Sigmoid colon (tissue), 7 donors: ENCODE results near the gene EEF1AKMT2. TPM values are rescaled to one million over a fixed set of nuclear protein-coding genes. Genes with fewer than 3 reads are reported as not detected.

Experiments
- DNase-seq: peaks from one replicate; pipeline ENCODE4 v3.0.0-alpha.2; 2019
- H3K27ac ChIP-seq, 4 donors: fragments of 200-600 bp; sonication (generic); one replicate each; pipeline ENCODE4 v1.5.1; 2016 to 2019; ENCODE audit warnings: mild to moderate bottlenecking in 1 of 4
- H3K27me3 ChIP-seq, 3 donors: fragments of 200-600 bp; sonication (generic); one replicate each; pipeline ENCODE4 v1.5.1; 2019; ENCODE audit warnings: mild to moderate bottlenecking in 1 of 3
- H3K36me3 ChIP-seq, 4 donors: fragments of 200-600 bp; sonication (generic); one replicate each; pipeline ENCODE4 v1.5.1; 2016 to 2019
- H3K4me1 ChIP-seq, 4 donors: fragments of 200-600 bp; sonication (generic); one replicate each; pipeline ENCODE4 v1.5.1; 2017 to 2019
- H3K4me3 ChIP-seq, 4 donors: fragments of 200-600 bp; sonication (generic); one replicate each; pipeline ENCODE4 v1.5.1; 2017 to 2019; ENCODE audit warnings: mild to moderate bottlenecking in 2 of 4, moderate library complexity in 1 of 4
- H3K9me3 ChIP-seq, 4 donors: fragments of 200-600 bp in 3 of 4; sonication (generic) in 3 of 4; one replicate each; pipeline versions ENCODE4 v1.5.1 to v1.6.1; 2013 to 2019
- EP300 ChIP-seq, 4 donors: sonication (generic); formaldehyde crosslinking; IDR thresholded peaks; one replicate each; pipeline ENCODE4 v1.6.1; 2017; ENCODE audit warnings: antibody characterized with exemption in 4 of 4
- POLR2A ChIP-seq, 2 donors: fragments of 450-650 bp; IDR thresholded peaks; one replicate each; pipeline ENCODE4 v1.6.1; 2016; ENCODE audit warnings: antibody characterized with exemption in 2 of 2, mild to moderate bottlenecking in 2 of 2, moderate library complexity in 2 of 2
- POLR2AphosphoS5 ChIP-seq, 4 donors: sonication (generic); formaldehyde crosslinking; IDR thresholded peaks; one replicate each; pipeline ENCODE4 v1.6.1; 2017; ENCODE audit warnings: antibody characterized with exemption in 4 of 4
- WGBS, 2 donors: extraction: QIAGEN DNeasy Blood & Tissue Kit; methylation state at CpG; one replicate each; pipeline ENCODE4 v1.1.7; 2013; 5-methylcytosine and 5-hydroxymethylcytosine counted together
- intact Hi-C: fragments of 100-400 bp; cut with DNase I; formaldehyde crosslinking; loops from one replicate; pipeline ENCODE4 v1.15.1; 2023
- polyA plus RNA-seq, 3 donors: library from polyadenylated mRNA; stranded (reverse); fragments of 200-250 nt; gene quantifications; one replicate each; pipeline ENCODE4 v1.2.3, GENCODE V29; 2013
- total RNA-seq, 4 donors: library from RNA; depleted of rRNA; stranded (reverse); fragments of >200 nt; gene quantifications; one replicate each; pipeline ENCODE4 v1.1.0, GENCODE V29; 2016
- TF ChIP-seq, protein P1 (sequence below), 4 experiments: fragments of 450-650 bp in 3 of 4; fragments of 200-600 bp in 1 of 4; IDR thresholded peaks; one replicate each; pipeline ENCODE4 v1.5.1; 2016 to 2019; ENCODE audit warnings: antibody characterized with exemption in 4 of 4, mild to moderate bottlenecking in 3 of 4, moderate library complexity in 2 of 4
- donor health status: healthy with polysubstance abuse.
- donor health status: Bipolar disorder and iron deficiency.
- donor health status: healthy.

EEF1AKMT2 gene
- total and polyA plus RNA-seq, 7 donors: 10.0 to 19.7 (median 15.6) TPM

GRCh38 chr10:124739986-124740368, 51.7 kb downstream of the EEF1AKMT2 start:
- intact Hi-C loops: loop anchor here (2.0 to 10.0 kb wide), 7 partner anchors 38 to 323 kb away; partner anchors contain the start of genes EEF1AKMT2 and OAT
- Histone ChIP-seq H3K4me1 (peaks cover 0 to 86% (median 81%) of the 10 kb centered on the region in 4 donors), H3K27ac (peak overlapping the region; percentile 86 to 94 (median 89)), H3K27me3 (no peaks in the 10 kb centered on the region), H3K9me3 (no peaks in the 10 kb centered on the region), H3K36me3 (no peaks in the 10 kb centered on the region), H3K4me3 (peak overlapping the region in 1 of 4 donors; percentile 82)
- TF ChIP-seq POLR2AphosphoS5 (IDR thresholded peaks at IDR 0.05): no peak
- TF ChIP-seq POLR2A (IDR thresholded peaks at IDR 0.05): no peak
- TF ChIP-seq, protein P1, sequence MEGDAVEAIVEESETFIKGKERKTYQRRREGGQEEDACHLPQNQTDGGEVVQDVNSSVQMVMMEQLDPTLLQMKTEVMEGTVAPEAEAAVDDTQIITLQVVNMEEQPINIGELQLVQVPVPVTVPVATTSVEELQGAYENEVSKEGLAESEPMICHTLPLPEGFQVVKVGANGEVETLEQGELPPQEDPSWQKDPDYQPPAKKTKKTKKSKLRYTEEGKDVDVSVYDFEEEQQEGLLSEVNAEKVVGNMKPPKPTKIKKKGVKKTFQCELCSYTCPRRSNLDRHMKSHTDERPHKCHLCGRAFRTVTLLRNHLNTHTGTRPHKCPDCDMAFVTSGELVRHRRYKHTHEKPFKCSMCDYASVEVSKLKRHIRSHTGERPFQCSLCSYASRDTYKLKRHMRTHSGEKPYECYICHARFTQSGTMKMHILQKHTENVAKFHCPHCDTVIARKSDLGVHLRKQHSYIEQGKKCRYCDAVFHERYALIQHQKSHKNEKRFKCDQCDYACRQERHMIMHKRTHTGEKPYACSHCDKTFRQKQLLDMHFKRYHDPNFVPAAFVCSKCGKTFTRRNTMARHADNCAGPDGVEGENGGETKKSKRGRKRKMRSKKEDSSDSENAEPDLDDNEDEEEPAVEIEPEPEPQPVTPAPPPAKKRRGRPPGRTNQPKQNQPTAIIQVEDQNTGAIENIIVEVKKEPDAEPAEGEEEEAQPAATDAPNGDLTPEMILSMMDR (IDR thresholded peaks at IDR 0.05): no peak
- no peak for TF ChIP-seq EP300 (IDR thresholded peaks at IDR 0.05)
- 52 to 71% methylated on average over 7 of the region's 7 CpGs for WGBS, 2 donors
- DNase-seq: no peak

DNA sequence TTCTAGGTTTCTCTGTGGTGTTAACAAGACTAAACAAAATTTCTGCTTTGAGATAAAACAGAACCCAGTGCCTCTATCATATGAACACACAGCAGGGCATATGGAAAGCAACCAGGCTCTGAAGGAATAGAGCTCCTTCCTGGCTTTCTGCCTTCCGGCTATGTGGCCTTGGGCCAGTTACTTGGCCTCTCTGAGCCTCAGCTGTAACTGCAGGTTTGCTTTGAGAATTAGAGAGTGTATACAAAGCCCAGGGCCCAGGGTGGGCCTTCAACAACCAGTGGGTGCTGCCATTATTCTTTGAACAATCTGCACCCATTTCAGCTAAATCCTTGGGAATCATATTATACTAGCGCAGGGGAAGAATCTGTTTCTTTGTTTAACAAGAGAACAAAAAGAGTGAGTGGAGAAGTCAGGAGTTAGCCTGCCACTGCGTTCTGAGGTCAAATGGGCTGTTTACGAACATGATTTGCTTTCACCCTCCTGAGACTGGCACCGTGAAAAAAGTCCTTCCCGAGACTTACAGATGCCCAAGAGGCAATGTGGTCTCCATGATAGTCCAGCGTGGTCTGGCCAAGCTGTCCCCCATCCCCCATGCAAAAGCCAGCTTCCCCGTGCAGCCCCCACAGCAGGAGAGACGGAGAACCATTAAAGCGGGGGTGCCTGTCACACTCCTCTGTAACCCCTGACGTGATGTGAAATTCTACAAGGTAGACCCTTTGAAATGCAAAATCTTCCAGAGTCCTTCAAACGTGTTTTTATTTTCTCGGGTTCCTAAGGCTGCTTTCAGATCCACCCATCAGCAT, 52.4 kb downstream of the EEF1AKMT2 start:
- Histone ChIP-seq H3K36me3 (no peaks in the 10 kb centered on the region), H3K27ac (peak overlapping the region; percentile 86 to 94 (median 89)), H3K4me1 (peaks cover 0 to 88% (median 84%) of the 10 kb centered on the region in 4 donors), H3K9me3 (no peaks in the 10 kb centered on the region), H3K27me3 (no peaks in the 10 kb centered on the region), H3K4me3 (peak overlapping the region in 1 of 4 donors; percentile 82)
- TF ChIP-seq EP300 (IDR thresholded peaks at IDR 0.05) (peak in 1 of 4 donors; percentile 76), POLR2AphosphoS5 (IDR thresholded peaks at IDR 0.05) (peak; percentile 63 to 89 (median 80))
- TF ChIP-seq, protein P1 (IDR thresholded peaks at IDR 0.05): no peak
- intact Hi-C loops: loop anchor here (5.0 kb wide), 1 partner anchor 47 kb away; no protein-coding TSS in a partner anchor
- WGBS, 2 donors: 73 to 77% methylated on average over 13 of the region's 13 CpGs
- DNase-seq: peak; percentile 74

DNA sequence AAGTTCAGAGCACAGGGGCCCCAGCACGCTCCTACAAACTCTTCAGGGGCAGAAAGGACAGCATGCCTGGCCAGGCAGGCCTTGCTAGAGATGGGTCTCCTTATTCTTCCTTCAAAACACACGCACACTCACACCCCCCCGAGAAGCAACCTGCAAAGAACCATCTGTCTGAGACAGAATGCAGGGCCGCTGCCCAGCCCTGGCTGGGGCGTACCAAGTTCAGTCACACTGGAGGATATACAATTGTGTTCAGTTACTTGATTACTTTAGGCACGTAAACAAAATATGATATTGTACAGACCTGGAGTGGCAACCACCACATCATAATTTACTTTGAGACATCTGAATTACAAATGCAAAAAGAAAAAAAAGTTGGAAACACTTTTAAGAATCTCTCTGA, 53.2 kb downstream of the EEF1AKMT2 start:
- H3K9me3 ChIP-seq: no peaks in the 10 kb centered on the region
- H3K4me3 ChIP-seq: no peak overlapping the region
- TF ChIP-seq POLR2AphosphoS5 (IDR thresholded peaks at IDR 0.05): peak; percentile 61 to 87 (median 76)
- TF ChIP-seq EP300 (IDR thresholded peaks at IDR 0.05): peak in 2 of 4 donors; percentile 40 to 74
- no peak for TF ChIP-seq POLR2A (IDR thresholded peaks at IDR 0.05)
- TF ChIP-seq, protein P1 (IDR thresholded peaks at IDR 0.05): no peak
- peaks cover 0 to 97% (median 93%) of the 10 kb centered on the region in 4 donors for H3K4me1 ChIP-seq
- peak overlapping the region; percentile 86 to 94 (median 89) for H3K27ac ChIP-seq
- no peaks in the 10 kb centered on the region for H3K36me3 ChIP-seq
- H3K27me3 ChIP-seq: no peaks in the 10 kb centered on the region
- intact Hi-C loops: loop anchor here (5.0 kb wide), 1 partner anchor 46 kb away; no protein-coding TSS in a partner anchor
- 55 to 68% methylated on average over 6 of the region's 6 CpGs for WGBS, 2 donors
- DNase-seq: peak; percentile 83

- peak overlapping the region; percentile 86 to 94 (median 89) for H3K27ac ChIP-seq
- WGBS, 2 donors: 60 to 70% methylated on average over 2 of the region's 2 CpGs
- no peak overlapping the region for H3K4me3 ChIP-seq
- intact Hi-C loops: loop anchor here (5.0 kb wide), 1 partner anchor 45 kb away; no protein-coding TSS in a partner anchor
- no peaks in the 10 kb centered on the region for H3K36me3 ChIP-seq
- DNase-seq: no peak
- H3K9me3 ChIP-seq: no peaks in the 10 kb centered on the region
- peaks cover 0 to 100% (median 99%) of the 10 kb centered on the region in 4 donors for H3K4me1 ChIP-seq
- no peaks in the 10 kb centered on the region for H3K27me3 ChIP-seq
- TF ChIP-seq POLR2A (IDR thresholded peaks at IDR 0.05) (no peak), POLR2AphosphoS5 (IDR thresholded peaks at IDR 0.05) (no peak), EP300 (IDR thresholded peaks at IDR 0.05) (no peak)
- TF ChIP-seq, protein P1 (IDR thresholded peaks at IDR 0.05): no peak
Measured at GRCh38 chr10:124737708-124738107, 54.0 kb downstream of the EEF1AKMT2 start.
